Activated CD4-positive, alpha-beta T cell treated with anti-CD3 and anti-CD28 coated beads for 24 hours (primary cell): ENCODE measurements around the gene SKAP1.

ENCODE experiments used
- DNase-seq, 2 donors: peaks; one replicate each; pipeline ENCODE4 v3.0.0-alpha.2; 2020; ENCODE audit warnings: low read depth in 2 of 2

The SKAP1 gene

GRCh38 chr17:48429638-48430586 lies at the start of gene SKAP1:
Gene SKAP1, minus strand, starts transcription at chr17:48430214.
- peak; percentile 31 to 50 for DNase-seq

GRCh38 chr17:48479014-48479402 lies 49.0 kb upstream of the SKAP1 start:
- DNase-seq: no peak

- DNase-seq: no peak
Measured at GRCh38 chr17:48478224-48479013, 48.4 kb upstream of the SKAP1 start.

GRCh38 chr17:48477221-48477620 lies 47.2 kb upstream of the SKAP1 start:
- DNase-seq: no peak

GRCh38 chr17:48472411-48473281 lies 42.6 kb upstream of the SKAP1 start:
- no peak for DNase-seq

GRCh38 chr17:48471817-48472410 lies 41.9 kb upstream of the SKAP1 start:
- no peak for DNase-seq

GRCh38 chr17:48470388-48471034 lies 40.5 kb upstream of the SKAP1 start:
- DNase-seq: no peak

GRCh38 chr17:48469227-48469626 lies 39.2 kb upstream of the SKAP1 start:
- DNase-seq: no peak

- no peak for DNase-seq
Measured at GRCh38 chr17:48468299-48468698, 38.3 kb upstream of the SKAP1 start.

GRCh38 chr17:48465884-48466283 lies 35.9 kb upstream of the SKAP1 start:
- DNase-seq: no peak

GRCh38 chr17:48463526-48463925 lies 33.5 kb upstream of the SKAP1 start:
- DNase-seq: no peak

GRCh38 chr17:48462946-48463345 lies 32.9 kb upstream of the SKAP1 start:
- DNase-seq: no peak

GRCh38 chr17:48460052-48460451 lies 30.0 kb upstream of the SKAP1 start:
- no peak for DNase-seq

GRCh38 chr17:48459070-48459844 lies 29.2 kb upstream of the SKAP1 start:
- DNase-seq: no peak

GRCh38 chr17:48457080-48457836 lies 27.2 kb upstream of the SKAP1 start:
- DNase-seq: peak; percentile 59 to 66

GRCh38 chr17:48456589-48456988 lies 26.6 kb upstream of the SKAP1 start:
- no peak for DNase-seq

GRCh38 chr17:48455791-48456190 lies 25.8 kb upstream of the SKAP1 start:
- DNase-seq: no peak

- no peak for DNase-seq
Measured at GRCh38 chr17:48453447-48453846, 23.4 kb upstream of the SKAP1 start.

- DNase-seq: no peak
Measured at GRCh38 chr17:48451489-48451888, 21.5 kb upstream of the SKAP1 start.
